Liver (tissue), 2 donors: ENCODE results near the gene SRP9.

Experiments used
- CTCF ChIP-seq: fragments of 150-350 bp; IDR thresholded peaks from 2 replicates; pipeline ENCODE4 v1.5.1; 2017; ENCODE audit warnings: improper control_type of control experiment, low read depth, low read length; ENCODE audit not compliant: missing input control
- MAX ChIP-seq: IDR thresholded peaks from 2 replicates; pipeline ENCODE4 v1.6.1; 2016; ENCODE audit warnings: antibody characterized with exemption
- REST ChIP-seq: IDR thresholded peaks from 2 replicates; pipeline ENCODE4 v1.6.1; 2016; ENCODE audit warnings: antibody characterized with exemption, mild to moderate bottlenecking
- YY1 ChIP-seq: IDR thresholded peaks from 2 replicates; pipeline ENCODE4 v1.6.1; 2016; ENCODE audit warnings: antibody characterized with exemption, mild to moderate bottlenecking
- donor health status: healthy.

- TF ChIP-seq CTCF (no peak), YY1 (no peak), REST (no peak), MAX (no peak)
Measured at GRCh38 chr1:225748529-225748928, 29.1 kb upstream of the SRP9 start.
